Esophagus (tissue), 2 donors: ENCODE measurements around the gene CDCP1. TPM values are rescaled to one million over a fixed set of nuclear protein-coding genes. Genes with fewer than 3 reads are reported as not detected.
"Not testable (repeated sequence)": the region's sequence is repeated elsewhere in the genome, so short reads cannot be mapped to it uniquely, and the experiment has no call there.

Source experiments
- H3K27ac ChIP-seq, 2 donors: one replicate each; pipeline ENCODE4 v1.5.1; 2013; ENCODE audit warnings: low read depth in 2 of 2, mild to moderate bottlenecking in 2 of 2, inconsistent platforms in 1 of 2, low read length in 1 of 2, moderate library complexity in 1 of 2
- H3K27me3 ChIP-seq, 2 donors: one replicate each; pipeline ENCODE4 v1.6.1; 2013; ENCODE audit warnings: low read length in 2 of 2, control low read depth in 1 of 2, mild to moderate bottlenecking in 1 of 2; ENCODE audit not compliant: insufficient read depth in 2 of 2, control insufficient read depth in 1 of 2
- H3K36me3 ChIP-seq, 2 donors: one replicate each; pipeline ENCODE4 v1.6.1; 2013; ENCODE audit warnings: low read length in 1 of 2; ENCODE audit not compliant: control insufficient read depth in 2 of 2, insufficient read depth in 2 of 2
- H3K4me1 ChIP-seq, 2 donors: one replicate each; pipeline ENCODE4 v1.6.1; 2013; ENCODE audit warnings: low read length in 1 of 2; ENCODE audit not compliant: control insufficient read depth in 2 of 2, insufficient read depth in 2 of 2
- H3K4me3 ChIP-seq, 2 donors: one replicate each; pipeline ENCODE4 v1.5.1; 2013; ENCODE audit warnings: low read length in 2 of 2, mild to moderate bottlenecking in 2 of 2, low read depth in 1 of 2, moderate library complexity in 1 of 2
- H3K9me3 ChIP-seq, 2 donors: one replicate each; pipeline ENCODE4 v1.6.1; 2013; ENCODE audit warnings: mild to moderate bottlenecking in 2 of 2, low read depth in 1 of 2, low read length in 1 of 2, moderate library complexity in 1 of 2; ENCODE audit not compliant: control insufficient read depth in 2 of 2, insufficient read depth in 1 of 2
- WGBS, 2 donors: extraction: QIAGEN DNeasy Blood & Tissue Kit; methylation state at CpG; one replicate each; pipeline ENCODE4 v1.1.7; 2013; 5-methylcytosine and 5-hydroxymethylcytosine counted together
- polyA plus RNA-seq, 2 donors: library from polyadenylated mRNA; stranded (reverse); fragments of 200-250 nt; gene quantifications; one replicate each; pipeline ENCODE4 v1.2.3, GENCODE V29; 2013
- donor health status: healthy with polysubstance abuse.
- donor health status: Bipolar disorder and iron deficiency.

The CDCP1 gene
- polyA plus RNA-seq, 2 donors = 21.0 to 24.3 TPM

DNA sequence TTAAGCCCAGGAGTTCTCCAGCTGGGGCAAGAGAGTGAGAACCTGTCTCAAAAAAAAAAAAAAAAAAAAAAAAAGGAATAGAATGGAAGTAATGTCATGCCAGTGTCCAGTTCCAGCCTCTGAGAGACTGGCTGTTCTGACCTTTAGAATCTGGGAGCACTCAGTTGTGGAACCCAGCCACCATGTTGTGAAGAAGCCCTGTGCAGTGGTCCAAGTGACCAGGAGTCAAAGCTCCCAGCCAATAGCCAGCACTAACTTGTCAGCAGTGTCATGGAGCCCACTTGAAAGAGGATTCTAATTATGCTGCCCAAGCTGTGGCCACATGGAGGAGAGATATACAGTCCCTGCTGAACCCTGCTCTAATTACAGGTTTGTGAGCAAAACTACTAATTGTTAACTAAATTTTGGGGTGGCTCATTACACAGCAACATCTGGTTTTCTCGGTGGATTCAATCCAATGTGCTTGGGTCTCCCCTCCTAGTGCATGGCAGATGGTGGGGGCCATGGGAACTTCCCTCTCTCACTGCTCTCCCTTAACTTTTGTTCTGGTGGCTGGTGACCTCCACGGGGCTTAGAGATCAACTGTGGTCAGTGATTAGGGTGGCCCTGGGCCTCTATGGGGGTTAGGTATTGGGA is 64.6 kb downstream of the CDCP1 start:
- Histone ChIP-seq H3K27me3 (no peaks in the 10 kb centered on the region), H3K4me1 (no peaks in the 10 kb centered on the region), H3K4me3 (no peak overlapping the region), H3K27ac (no peak overlapping the region), H3K36me3 (peaks cover 7 to 11% of the 10 kb centered on the region in 2 donors), H3K9me3 (no peaks in the 10 kb centered on the region)
- 81 to 83% methylated on average over 2 of the region's 2 CpGs for WGBS, 2 donors

DNA sequence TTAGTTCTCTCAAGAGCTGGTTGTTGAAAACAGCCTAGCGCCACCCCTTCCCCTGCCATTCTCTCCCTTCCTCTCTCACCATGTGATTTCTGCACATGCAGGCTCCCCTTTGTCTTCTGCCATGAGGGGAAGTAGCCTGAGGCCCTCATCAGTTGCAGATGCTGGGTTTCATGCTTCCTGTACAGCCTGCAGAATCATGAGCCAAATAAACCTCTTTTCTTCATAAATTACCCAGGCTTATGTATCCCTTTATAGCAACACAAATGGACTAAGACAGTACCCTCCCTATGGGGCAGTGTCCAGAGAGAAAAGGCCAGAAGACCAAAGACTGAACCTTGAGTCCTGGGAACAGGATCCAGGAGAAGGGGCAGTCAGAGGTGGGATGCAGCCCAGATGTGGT is 65.4 kb downstream of the CDCP1 start:
- H3K27ac ChIP-seq = no peak overlapping the region
- H3K4me1 ChIP-seq = no peaks in the 10 kb centered on the region
- 93 to 97% methylated on average over 1 of the region's 1 CpG for WGBS, 2 donors
- H3K36me3 ChIP-seq = peaks cover 7 to 9% of the 10 kb centered on the region in 2 donors
- no peaks in the 10 kb centered on the region for H3K9me3 ChIP-seq
- no peaks in the 10 kb centered on the region for H3K27me3 ChIP-seq
- H3K4me3 ChIP-seq = no peak overlapping the region

DNA sequence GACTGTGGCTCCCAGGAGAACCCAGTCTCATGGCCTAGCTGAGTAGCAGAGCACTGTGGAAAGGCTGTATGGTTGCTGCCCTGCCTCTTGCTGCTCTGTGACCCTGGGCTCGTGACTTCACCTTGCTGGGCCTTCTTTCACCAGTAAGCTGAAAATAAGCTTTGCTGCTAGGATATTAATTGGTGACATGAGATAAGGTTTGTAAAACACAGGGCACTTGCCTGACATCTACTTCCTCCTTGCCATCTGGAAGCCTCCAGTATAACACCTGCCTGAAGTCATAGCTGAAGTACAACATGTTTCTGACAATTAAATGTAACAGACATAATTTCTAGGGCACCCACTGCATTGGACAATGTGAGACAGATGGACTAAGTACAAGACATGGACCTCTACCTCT is 66.5 kb downstream of the CDCP1 start:
- H3K4me3 ChIP-seq = no peak overlapping the region
- H3K36me3 ChIP-seq = peaks cover 0 to 6% of the 10 kb centered on the region in 2 donors
- H3K9me3 ChIP-seq = no peaks in the 10 kb centered on the region
- 59 to 82% methylated on average over 1 of the region's 1 CpG for WGBS, 2 donors
- H3K27me3 ChIP-seq = no peaks in the 10 kb centered on the region
- no peaks in the 10 kb centered on the region for H3K4me1 ChIP-seq
- no peak overlapping the region for H3K27ac ChIP-seq

DNA sequence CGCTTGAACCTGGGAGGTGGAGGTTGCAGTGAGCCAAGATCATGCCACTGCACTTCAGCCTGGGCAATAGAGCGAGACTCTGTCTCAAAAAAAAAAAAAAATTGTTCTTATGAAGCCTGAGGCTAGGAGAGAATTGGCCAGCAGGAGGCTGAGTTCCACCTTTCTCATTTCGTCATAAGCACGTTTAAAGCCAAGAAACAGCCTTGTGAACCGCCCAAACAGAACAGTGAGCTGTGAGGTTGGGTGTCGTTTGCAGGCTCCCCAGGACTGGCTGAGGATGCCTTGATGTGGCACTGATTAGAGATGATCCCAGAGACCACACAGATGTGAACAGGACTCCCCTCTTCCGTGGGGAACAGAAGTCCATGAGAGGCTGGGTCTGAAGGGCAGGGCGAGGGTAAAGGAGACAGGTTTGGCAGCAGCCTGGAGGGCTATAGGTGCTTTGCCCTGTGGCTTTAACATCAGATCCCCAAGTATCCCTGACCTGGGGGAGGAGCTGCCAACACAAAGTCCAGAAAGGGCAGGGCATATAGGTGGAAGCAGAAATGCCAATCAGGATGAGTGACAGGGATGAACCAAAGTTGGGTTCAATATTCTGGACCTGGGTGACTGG is 67.2 kb downstream of the CDCP1 start:
- WGBS, 2 donors = 52 to 53% methylated on average over 8 of the region's 8 CpGs
- Histone ChIP-seq H3K4me3 (no peak overlapping the region), H3K27ac (no peak overlapping the region), H3K9me3 (no peaks in the 10 kb centered on the region), H3K36me3 (peaks cover 0 to 4% of the 10 kb centered on the region in 2 donors), H3K4me1 (peaks cover 0 to 3% of the 10 kb centered on the region in 2 donors), H3K27me3 (no peaks in the 10 kb centered on the region)

DNA sequence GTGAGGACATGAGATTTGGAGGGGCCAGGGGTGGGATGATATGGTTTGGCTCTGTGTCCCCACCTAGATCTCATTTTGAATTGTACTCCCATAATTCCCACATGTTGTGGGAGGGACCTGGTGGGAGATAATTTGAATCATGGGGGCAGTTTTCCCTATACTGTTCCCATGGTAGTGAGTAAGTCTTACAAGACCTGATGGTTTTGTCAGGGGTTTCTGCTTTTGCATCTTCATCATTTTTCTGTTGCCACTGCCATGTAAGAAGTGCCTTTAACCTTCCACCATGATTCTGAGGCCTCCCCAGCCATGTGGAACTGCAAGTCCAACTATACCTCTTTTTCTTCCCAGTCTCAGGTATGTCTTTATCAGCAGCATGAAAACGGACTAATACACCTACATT is 67.9 kb downstream of the CDCP1 start:
- not testable (repeated sequence) for H3K9me3 ChIP-seq, H3K27me3 ChIP-seq, H3K4me3 ChIP-seq, H3K4me1 ChIP-seq, H3K36me3 ChIP-seq, H3K27ac ChIP-seq
- WGBS, 2 donors = 45 to 52% methylated on average over 1 of the region's 1 CpG

DNA sequence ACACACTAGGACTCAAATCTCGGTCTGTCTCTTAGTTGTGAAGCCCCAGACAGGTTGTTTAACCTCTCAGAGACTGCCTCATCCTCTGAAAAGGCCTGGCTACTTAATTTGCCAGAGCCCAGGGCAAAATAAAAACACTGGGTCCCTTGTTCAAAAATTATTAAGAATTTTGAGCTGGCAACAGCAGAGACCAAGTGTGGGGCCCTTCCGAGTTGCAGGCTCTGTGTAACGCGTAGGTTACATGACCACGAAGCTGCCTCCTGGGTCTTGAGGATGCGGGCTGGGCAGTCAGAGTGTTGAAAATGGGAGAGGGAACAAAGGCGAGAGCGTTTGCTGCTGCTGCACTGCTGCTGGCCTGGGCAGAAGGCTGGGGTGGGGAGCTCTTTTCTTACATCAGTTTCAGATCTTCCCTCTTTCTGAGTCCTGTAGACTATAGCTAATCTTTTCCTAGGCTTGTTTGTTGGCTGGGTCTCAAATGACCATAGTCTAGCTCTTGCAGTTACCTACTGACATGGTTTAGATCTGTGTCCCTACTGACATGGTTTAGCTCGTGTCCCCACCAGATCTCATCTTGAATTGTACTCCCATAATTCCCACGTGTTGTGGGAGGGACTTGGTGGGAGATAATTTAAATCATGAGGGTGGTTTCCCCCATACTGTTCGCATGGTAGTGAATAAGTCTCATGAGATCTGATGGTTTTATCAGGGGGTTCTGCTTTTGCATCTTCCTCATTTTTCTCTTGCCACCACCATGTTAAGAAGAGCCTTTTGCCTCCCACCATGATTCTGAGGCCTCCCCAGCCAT is 70.2 kb downstream of the CDCP1 start:
- 81 to 82% methylated on average over 11 of the region's 11 CpGs for WGBS, 2 donors
- no peaks in the 10 kb centered on the region for H3K36me3 ChIP-seq
- H3K4me3 ChIP-seq = no peak overlapping the region
- H3K4me1 ChIP-seq = peaks cover 0 to 6% of the 10 kb centered on the region in 2 donors
- no peaks in the 10 kb centered on the region for H3K9me3 ChIP-seq
- H3K27me3 ChIP-seq = no peaks in the 10 kb centered on the region
- no peak overlapping the region for H3K27ac ChIP-seq

DNA sequence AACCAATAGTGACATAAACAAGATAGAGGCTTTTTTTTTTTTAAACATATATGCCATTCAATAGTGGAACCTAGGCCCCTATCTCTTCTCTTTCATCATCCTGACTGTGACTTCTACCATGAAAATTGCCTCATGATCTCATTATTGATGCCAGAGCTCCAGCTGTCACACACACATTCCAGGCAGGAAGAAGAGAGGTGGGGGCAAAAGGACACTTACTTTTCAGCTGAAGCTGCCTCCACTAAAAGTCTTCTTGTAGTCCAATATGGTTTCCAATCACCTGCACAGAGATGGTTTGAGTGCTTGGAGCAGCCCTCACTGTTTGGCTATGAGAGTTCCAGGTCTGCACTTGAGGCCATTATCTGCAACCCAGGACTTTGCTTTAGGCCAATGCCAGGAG is 75.1 kb downstream of the CDCP1 start:
- H3K4me1 ChIP-seq = peaks cover 0 to 6% of the 10 kb centered on the region in 2 donors
- no peak overlapping the region for H3K4me3 ChIP-seq
- no peaks in the 10 kb centered on the region for H3K9me3 ChIP-seq
- H3K27me3 ChIP-seq = no peaks in the 10 kb centered on the region
- no peaks in the 10 kb centered on the region for H3K36me3 ChIP-seq
- no peak overlapping the region for H3K27ac ChIP-seq

DNA sequence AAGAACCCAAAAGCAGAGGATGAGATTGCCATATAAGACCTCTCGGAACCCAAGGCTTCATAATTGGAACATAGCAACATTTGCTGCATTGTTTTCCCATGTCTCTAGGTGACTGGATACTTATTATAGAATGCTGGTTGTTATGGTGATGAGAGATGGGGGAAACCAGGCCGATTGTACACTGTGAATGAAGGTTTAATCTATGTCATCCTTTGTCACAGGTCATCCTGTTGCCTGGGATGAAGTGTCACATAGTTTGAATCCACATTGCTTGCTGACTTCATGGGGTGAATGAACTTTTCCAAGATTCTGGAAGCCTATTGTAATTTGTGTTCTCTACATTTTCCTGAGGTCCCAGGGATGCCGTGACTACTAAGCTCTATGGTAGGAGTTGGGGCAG is 78.2 kb downstream of the CDCP1 start:
- peaks cover 0 to 2% of the 10 kb centered on the region in 2 donors for H3K4me1 ChIP-seq
- H3K9me3 ChIP-seq = no peaks in the 10 kb centered on the region
- H3K36me3 ChIP-seq = no peaks in the 10 kb centered on the region
- no peak overlapping the region for H3K27ac ChIP-seq
- H3K27me3 ChIP-seq = no peaks in the 10 kb centered on the region
- WGBS, 2 donors = 69 to 74% methylated on average over 3 of the region's 3 CpGs
- no peak overlapping the region for H3K4me3 ChIP-seq

DNA sequence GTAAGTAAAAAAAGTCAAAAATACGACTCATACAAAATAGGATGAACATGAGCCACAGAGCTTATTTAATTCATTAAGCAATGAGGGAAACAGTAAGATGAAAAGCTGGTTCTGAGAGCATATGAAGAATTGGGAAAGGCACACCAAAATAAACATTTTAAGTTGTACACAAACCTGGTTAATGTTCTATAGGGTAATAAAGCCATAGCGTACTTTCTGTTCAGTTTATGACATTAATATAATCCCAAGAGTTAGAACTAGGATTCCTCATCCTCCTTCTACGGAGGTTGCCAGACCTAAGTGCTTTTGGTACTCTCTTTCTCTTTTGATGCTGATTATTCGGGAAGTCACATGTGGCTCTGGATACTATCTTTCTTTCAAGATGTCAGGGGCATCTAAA is 78.7 kb downstream of the CDCP1 start:
- Histone ChIP-seq H3K4me3 (no peak overlapping the region), H3K27ac (no peak overlapping the region), H3K27me3 (no peaks in the 10 kb centered on the region), H3K4me1 (peaks cover 0 to 2% of the 10 kb centered on the region in 2 donors), H3K36me3 (no peaks in the 10 kb centered on the region), H3K9me3 (no peaks in the 10 kb centered on the region)
- 74 to 80% methylated on average over 3 of the region's 4 CpGs for WGBS, 2 donors
